NCI-H2227 (cell line): ENCODE data around the gene G6PD.
"Not testable (repeated sequence)": the region's sequence is repeated elsewhere in the genome, so short reads cannot be mapped to it uniquely, and the experiment has no call there.

Experiments used
- DNase-seq: peaks from one replicate; lab custom pipeline; 2025; ENCODE audit not compliant: unreplicated experiment; lab: John Stamatoyannopoulos, UW

The G6PD gene

GRCh38 chrX:154546354-154547244 is at the start of gene G6PD:
Gene G6PD (minus strand): TSS chrX:154546846. CDS start chrX:154546155, 691 bp downstream.
- DNase-seq: peak; percentile 88

DNA sequence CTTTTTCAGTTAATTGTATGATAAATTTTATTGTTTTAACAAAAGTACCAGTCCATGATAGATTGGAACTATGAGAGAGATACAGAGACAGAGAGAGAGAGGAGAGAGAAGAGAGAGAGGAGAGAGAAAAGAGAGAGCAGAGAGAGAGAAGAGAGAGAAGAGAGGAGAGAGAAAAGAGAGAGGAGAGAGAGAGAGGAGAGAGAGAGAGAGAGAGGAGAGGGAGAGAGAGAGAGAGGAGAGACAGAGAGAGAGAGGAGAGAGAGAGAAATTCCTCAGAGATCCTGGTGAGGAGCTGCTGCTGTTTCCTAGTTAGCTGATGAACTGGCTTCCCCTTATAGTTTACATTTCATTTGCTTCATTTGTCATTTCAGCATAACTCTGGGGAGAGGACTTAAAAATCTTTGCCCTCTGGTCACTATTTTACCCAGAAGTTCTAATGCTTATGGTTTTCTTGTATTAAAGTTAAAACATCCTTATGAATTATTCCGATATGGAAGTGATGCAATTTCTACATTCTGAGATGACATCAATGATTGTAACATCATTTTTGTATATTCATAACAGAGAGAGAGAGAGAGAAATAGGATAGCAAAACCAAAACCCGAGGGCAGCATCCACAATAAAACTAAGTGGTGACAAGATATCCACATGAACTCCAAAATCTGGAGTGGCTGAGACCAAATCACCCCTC is 49.1 kb upstream of the G6PD start:
- no peak for DNase-seq

DNA sequence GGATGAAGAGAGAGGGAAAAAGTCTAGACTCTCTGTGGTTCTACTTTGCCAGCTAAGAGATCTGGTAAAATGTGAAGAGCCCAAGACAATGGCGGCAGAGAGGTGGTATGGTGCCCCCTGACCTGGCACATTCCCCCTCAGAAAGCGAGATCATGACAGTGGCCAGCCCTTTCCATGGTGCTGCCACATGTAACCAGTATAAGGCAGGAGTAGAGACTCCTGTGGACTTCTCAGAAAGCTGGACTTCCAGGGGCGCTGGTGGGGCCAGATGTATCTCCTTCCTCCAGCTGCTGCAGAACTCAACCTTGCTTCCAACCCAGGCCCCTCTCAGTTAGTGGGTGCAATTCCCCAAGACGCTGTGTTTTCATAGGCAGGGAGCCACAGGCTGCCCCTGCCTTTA is 47.8 kb upstream of the G6PD start:
- no peak for DNase-seq

DNA sequence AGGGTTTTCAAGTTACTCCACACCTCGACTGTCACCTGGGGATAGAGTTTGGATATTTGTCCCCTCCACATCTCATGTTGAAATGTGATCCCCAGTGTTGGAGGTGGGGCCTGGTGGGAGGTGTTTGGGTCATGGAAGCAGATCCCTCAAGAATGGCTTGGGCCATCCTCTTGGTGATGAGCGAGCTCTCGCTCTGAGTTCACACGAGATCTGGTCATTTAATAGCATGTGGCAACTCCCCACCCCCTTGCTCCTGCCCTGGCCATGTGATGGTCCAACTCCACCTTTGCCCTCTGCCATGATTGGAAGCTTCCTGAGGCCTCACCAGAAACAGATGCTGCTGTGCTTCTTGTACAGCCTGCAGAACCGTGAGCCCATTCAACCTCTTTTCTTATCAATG is 46.6 kb upstream of the G6PD start:
- no peak for DNase-seq

GRCh38 chrX:154592505-154592904 is 45.9 kb upstream of the G6PD start:
- DNase-seq: no peak

GRCh38 chrX:154590415-154590814 is 43.8 kb upstream of the G6PD start:
- not testable (repeated sequence) for DNase-seq

GRCh38 chrX:154584585-154585183 is 38.0 kb upstream of the G6PD start, which contains the start of gene CTAG1A:
Gene CTAG1A (plus strand): TSS chrX:154585133. CDS start chrX:154585207, 74 bp downstream.
- DNase-seq: not testable (repeated sequence)

DNA sequence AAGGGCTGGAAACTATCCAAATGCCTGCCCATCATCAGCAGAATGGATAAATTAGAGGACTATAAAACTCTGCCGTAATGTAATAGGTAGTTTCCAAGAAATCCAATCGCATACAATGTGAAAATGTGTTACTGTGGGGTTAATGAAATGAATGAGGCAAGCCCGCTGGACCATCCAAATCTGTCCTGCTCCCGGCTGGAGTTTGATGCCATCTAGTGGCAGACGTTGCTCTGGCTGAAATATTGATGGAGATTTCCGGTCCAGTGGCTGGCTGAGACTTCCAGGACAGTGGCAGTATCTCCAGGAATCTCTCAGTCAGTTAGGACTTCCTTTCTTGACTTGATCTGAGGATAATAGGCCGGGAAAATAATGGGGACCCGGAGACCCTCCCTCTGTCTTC is 36.3 kb upstream of the G6PD start:
- DNase-seq: not testable (repeated sequence)

DNA sequence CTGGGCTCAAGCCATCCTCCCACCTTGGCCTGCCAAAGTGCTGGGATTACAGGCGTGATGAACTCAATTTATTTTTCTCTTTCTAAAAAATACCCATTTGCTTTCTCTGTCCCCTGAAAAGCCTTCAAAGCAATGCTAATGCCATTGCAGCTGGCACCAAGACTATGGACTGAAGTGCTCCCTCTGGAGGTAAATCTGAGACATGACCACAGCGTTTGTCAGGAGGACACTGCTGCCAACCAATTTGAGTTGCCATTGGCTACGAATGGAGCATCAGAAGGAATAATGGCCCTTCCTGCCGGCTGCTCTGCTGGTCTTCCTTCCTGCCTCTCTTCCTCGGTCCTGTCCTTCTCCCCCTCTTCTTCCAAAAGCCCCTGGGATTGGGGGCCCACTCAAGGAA is 28.4 kb upstream of the G6PD start:
- DNase-seq: not testable (repeated sequence)

DNA sequence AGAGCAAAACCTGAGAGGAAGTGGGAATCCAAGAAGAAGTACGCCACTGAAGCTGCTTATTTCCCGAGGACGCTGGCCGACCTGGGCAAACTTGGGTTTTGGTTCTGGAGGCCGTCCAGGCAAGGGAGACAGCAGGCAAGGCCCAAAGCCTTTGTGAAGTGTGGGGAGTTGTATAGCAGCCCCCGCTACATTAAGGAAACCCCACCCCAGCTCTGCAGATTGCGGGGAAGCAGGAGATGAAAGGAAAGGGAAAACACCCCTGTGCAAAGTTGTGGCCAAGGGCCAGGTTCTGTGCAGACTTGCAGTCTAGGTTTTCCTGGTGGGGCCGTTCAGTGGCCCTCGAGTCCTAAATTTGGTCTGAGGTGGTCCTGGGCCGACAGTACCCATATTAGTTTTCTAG is 26.4 kb upstream of the G6PD start:
- not testable (repeated sequence) for DNase-seq

- not testable (repeated sequence) for DNase-seq
Observed at GRCh38 chrX:154570361-154570760, 23.7 kb upstream of the G6PD start.

DNA sequence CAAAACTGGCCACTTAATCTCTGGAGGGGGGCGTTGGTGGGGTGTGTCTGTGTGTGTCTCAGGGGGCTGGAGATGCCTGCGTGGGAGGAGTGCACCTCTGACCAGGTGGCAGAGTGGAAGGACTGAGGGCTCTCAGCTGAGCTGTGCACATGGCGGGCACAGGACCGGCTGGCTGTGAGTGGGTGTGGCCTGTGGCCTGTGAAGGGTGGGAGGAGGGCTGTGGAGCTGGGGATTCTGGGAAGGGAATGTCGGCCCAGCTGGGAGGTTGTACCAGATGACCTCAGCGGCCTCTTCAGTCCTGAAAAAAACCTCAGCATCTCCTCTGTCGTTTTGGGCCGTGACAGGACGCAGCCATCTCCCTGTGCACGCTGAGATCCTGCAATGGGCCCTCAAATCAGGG is 15.6 kb upstream of the G6PD start:
- DNase-seq: not testable (repeated sequence)

DNA sequence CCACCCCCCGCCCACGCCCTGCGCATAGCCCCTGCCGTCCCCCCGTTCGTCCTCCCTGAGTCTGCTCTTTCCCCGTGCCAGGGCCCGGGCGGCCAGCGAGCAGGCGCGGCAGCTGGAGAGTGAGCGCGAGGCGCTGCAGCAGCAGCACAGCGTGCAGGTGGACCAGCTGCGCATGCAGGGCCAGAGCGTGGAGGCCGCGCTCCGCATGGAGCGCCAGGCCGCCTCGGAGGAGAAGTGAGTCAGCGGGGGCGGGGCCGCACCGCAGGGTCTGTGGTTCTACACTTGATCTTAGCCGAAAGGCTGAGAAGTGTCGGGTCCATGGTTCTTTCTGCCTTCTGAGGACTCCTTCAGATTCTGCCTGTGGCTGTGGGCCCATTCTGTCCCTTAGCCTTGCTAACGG is 13.7 kb upstream of the G6PD start:
- DNase-seq: not testable (repeated sequence)

DNA sequence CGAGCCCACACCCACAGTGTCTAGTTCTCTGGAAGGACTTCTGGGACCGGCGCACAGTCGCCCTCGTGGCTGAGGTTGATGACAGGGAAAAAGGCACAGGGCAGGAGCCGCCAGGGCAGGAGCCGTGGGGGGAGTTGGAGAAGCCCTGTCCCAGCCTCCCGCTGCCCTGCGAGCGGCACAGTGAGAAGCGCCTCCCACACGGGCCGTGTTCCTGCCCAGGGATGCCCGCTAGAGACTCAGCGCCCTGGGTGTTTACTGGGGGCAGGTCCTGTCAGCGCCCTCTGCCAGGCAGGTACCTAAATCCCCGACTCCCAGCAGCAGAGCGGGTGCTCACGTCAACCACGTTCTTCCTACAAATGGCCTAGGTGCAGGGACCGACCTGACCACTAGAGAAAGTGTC is 12.2 kb upstream of the G6PD start:
- DNase-seq: not testable (repeated sequence)

DNA sequence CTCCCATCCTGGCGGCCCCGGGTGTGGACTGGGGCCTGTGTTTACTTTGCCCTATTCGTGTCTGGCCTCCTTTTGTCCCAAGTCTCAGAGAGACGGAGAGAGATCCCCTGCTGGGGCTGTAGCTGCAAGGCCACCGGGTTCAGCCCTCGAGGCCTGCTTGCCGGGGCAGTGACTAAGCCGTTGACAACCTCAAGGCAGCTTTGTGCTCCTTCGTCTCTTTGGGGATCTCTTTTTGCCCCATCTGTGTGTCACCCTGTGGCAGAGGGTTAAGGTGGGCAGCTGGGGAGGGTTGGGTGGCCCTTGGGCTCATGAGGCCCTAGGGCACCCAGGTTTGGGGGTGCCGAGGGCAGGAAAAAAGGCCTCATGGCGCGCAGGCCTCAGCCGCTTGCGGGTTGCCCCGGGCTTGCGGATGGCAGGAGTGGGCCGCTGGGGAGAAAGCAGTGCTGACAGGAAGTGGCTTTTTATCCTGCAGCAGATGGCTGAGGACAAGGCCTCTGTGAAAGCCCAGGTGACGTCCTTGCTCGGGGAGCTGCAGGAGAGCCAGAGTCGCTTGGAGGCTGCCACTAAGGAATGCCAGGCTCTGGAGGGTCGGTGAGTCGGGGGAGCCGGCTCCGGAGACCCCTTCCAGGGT is 11.5 kb upstream of the G6PD start:
- DNase-seq: not testable (repeated sequence)

DNA sequence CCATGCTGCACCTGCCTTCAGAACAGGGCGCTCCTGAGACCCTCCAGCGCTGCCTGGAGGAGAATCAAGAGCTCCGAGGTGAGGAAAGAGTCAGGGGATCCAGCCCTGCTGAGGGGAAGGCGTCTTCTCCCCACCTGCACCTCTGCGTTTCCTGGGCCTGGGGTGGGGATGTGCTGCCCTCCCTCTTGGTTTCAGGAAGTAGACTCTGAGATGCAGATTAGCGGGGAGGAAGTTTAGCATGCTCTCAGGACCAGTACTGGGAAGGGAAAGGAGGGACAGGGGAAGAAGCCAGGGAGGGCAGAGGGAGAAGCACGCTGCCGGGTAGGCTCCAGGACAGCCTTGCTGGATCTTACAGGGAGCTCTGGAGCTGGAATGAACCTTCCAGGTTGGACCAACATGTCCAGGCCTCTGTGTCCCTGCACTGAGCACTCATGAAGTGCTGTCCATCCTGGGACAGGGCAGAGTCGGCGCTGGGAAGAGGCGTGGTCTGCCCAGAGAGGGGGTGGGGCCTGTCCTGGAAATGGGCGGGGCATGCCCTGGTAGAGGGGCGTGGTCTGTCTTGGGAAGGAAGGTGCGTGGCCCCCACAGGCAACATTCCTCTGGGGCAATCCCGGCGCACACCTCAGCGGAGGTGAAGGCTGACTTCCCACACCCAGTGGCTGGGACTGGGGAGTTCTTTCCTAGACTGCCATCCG is 5.6 kb upstream of the G6PD start:
- DNase-seq: not testable (repeated sequence)

DNA sequence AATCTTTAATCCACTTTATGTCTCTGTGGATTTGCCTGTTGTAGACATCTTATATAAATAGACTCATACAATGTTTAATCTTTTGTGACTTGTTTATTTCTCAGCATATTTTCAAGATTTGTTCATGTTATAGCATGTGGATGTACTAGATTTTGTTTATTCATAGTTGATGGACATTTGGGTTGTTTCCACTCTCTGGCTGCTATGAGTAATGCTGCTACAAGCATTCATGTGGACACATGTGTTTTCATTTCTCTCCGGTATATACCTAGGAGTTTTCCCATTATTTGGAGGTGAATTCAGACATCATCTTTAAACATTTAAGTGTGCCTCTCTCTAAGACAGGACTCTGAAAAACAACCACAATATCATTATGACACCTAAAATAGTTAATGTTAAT is 3.1 kb upstream of the G6PD start:
- no peak for DNase-seq

- no peak for DNase-seq
Observed at GRCh38 chrX:154548028-154548316, 1.3 kb upstream of the G6PD start.

DNA sequence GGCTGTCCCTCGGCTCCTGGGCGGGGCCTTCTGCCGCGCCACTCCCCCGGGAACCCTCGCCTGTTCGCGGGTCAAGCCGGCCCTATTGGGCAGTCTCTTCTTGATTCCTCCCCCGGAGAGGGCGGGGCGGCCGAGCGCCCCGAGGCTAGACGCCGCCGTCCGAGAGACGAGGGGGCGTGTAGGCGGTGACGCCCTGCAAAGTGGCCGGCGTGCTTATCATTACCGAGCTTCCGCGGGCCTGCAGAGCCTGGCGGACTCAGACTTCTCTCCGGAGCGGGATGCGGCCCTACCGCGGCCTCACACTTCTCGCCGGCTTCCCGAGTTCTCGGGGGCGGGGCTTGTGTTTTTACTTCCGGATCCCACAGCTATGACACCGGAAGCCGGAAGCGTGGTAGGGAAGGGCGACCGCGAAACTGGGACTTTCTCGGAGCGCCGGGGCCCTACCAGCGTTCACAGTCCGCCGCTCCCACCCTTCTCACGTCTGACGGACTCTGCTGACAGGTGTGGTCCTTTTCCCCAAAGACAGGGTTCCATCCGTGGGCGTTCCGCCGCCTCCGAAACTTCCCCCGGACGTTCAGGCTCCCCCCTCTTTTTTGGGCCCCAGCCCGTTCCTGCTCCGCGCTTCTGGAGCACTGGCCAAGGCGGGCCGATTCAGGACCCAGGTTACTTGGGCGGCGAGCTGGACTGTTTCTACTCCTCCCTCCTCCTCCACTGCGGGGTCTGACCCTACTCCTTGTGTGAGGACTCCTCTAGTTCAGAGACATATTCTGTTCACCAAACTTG is 790 bp upstream of the G6PD start, which contains the start of gene IKBKG:
IKBKG (plus strand) TSS at position 376 of the 783 bp plus-strand sequence. CDS start 4,383 bp downstream, outside the sequence.
- peak; percentile 94 for DNase-seq
